Testis (tissue), 3 donors: ENCODE measurements around the gene COIL. TPM values are rescaled to one million over a fixed set of nuclear protein-coding genes. Genes with fewer than 3 reads are reported as not detected.

Experiments
- DNase-seq: peaks from one replicate; pipeline ENCODE4 v3.0.0-alpha.2; 2019
- H3K27ac ChIP-seq, 2 donors: fragments of 200-600 bp; sonication (generic); one replicate each; pipeline ENCODE4 v1.5.1; 2019
- H3K27me3 ChIP-seq: fragments of 200-600 bp; sonication (generic); one replicate; pipeline ENCODE4 v1.5.1; 2019
- H3K36me3 ChIP-seq: fragments of 200-600 bp; sonication (generic); one replicate; pipeline ENCODE4 v1.5.1; 2017; ENCODE audit warnings: low read depth; ENCODE audit errors: missing control alignments
- H3K4me1 ChIP-seq: fragments of 200-600 bp; sonication (generic); one replicate; pipeline ENCODE4 v1.5.1; 2019
- H3K4me3 ChIP-seq, 2 donors: fragments of 200-600 bp; sonication (generic); one replicate each; pipeline ENCODE4 v1.5.1; 2017 to 2019
- H3K9me3 ChIP-seq: fragments of 200-600 bp; sonication (generic); one replicate; pipeline ENCODE4 v1.5.1; 2017
- POLR2A ChIP-seq: fragments of 450-650 bp; IDR thresholded peaks from one replicate; pipeline ENCODE4 v1.6.1; 2017; ENCODE audit warnings: antibody characterized with exemption, mild to moderate bottlenecking, moderate library complexity
- WGBS, 2 donors: methylation state at CpG; one replicate each; pipeline ENCODE4 v1.1.5; 2018; 5-methylcytosine and 5-hydroxymethylcytosine counted together
- intact Hi-C: fragments of 100-400 bp; cut with DNase I; formaldehyde crosslinking; loops from one replicate; pipeline ENCODE4 v1.15.1; 2023; ENCODE audit warnings: low total_unique reads
- polyA plus RNA-seq: library from polyadenylated mRNA; stranded (reverse); fragments of 350-450 nt; fragmentation: Illumina TruSeq; extraction: RNeasy Lipid Tissue Mini Kit (QIAGEN cat#74804); gene quantifications from one replicate; pipeline ENCODE4 v1.2.3, GENCODE V29; 2014; ENCODE audit warnings: low read depth, low replicate concordance; ENCODE audit not compliant: insufficient read depth
- total RNA-seq, 2 donors: library from RNA; depleted of rRNA; stranded (reverse); fragments of >200 nt; gene quantifications; one replicate each; pipeline ENCODE4 v1.2.3, GENCODE V29; 2016
- TF ChIP-seq, protein P1 (sequence below), 3 experiments: fragments of 450-650 bp in 2 of 3; fragments of 200-600 bp in 1 of 3; sonication (generic) in 1 of 3; IDR thresholded peaks; one replicate each; pipeline ENCODE4 v1.5.1; 2016 to 2019; ENCODE audit warnings: antibody characterized with exemption in 3 of 3, mild to moderate bottlenecking in 2 of 3, moderate library complexity in 1 of 3

COIL gene
- total and polyA plus RNA-seq, 3 donors from 2014 or later, result 48.4 to 214 (median 87.6) TPM

DNA sequence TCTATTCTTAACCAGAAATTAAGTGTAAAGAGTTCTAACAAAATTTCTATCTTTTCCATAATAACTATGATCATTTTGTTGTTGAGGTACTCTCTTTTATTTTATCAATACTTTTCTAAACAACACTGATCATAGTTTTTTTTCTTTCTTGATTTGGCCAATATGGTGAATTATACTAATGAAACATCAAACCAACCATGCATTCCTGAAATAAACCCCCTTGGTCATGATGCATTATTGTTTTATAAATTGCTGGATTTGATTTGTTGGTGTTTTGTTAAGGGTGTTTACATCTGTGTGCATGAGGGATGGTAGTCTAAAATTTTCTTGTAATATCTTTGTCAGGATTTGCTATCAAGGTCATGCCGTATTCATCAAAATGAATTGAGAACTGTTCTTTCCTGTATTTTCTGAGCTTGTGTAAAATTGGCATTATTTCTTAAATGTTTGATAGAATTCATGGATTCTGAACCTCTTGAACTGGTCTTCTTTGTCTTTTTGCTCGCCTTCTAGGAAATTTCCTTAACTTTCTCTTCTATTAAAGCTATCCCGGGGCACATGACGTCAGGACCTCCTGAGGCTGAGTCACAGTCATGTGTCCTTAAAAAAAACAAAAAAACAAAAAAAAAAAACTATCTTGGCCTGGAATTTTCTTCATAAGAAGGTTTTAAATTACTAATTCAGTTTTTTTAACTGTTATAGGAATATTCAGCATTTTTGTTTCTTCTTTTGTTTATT is 43.1 kb downstream of the COIL start:
- no peak for TF ChIP-seq POLR2A
- TF ChIP-seq, protein P1, sequence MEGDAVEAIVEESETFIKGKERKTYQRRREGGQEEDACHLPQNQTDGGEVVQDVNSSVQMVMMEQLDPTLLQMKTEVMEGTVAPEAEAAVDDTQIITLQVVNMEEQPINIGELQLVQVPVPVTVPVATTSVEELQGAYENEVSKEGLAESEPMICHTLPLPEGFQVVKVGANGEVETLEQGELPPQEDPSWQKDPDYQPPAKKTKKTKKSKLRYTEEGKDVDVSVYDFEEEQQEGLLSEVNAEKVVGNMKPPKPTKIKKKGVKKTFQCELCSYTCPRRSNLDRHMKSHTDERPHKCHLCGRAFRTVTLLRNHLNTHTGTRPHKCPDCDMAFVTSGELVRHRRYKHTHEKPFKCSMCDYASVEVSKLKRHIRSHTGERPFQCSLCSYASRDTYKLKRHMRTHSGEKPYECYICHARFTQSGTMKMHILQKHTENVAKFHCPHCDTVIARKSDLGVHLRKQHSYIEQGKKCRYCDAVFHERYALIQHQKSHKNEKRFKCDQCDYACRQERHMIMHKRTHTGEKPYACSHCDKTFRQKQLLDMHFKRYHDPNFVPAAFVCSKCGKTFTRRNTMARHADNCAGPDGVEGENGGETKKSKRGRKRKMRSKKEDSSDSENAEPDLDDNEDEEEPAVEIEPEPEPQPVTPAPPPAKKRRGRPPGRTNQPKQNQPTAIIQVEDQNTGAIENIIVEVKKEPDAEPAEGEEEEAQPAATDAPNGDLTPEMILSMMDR (IDR thresholded peaks at IDR 0.05), result no peak
- Histone ChIP-seq H3K27ac (no peak overlapping the region), H3K4me3 (no peak overlapping the region), H3K4me1 (no peaks in the 10 kb centered on the region), H3K9me3 (no peaks in the 10 kb centered on the region), H3K36me3 (no peaks in the 10 kb centered on the region), H3K27me3 (no peaks in the 10 kb centered on the region)
- WGBS, 2 donors, result 83 to 87% methylated on average over 4 of the region's 4 CpGs
- no peak for DNase-seq
- intact Hi-C loops, result no loop called here

DNA sequence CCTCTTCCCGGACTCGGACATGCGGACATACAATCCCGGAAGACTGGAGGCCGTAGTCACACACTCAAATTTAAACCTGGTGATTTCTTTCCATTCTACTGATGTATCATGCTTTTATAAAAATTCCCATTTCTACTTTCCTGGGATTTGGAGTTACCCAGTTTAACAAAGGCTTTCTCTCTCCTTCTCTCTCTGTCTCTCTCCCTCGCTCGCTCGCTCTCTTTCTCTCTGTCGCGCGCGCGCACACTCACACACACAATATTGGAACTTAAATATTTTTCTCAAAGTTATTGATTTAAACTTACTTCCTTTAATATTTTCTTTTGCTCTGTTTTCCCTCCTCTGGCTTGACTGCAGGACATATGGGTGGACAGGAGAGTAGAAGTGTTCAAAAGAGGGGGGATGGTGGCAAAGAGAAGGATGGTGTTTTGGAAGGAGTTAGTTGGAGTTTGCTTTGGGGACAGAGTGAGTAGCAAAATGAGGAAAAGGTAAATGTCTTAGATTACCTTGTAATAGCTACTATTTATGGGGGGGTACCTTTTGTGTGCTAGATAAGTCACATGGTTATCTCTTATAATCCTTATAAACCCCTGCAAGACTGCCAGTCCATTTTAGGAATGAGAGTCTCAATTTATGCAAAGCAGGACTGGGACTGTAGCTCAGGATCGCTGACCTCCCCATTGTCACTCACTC is 46.1 kb downstream of the COIL start:
- H3K27me3 ChIP-seq, result no peaks in the 10 kb centered on the region
- WGBS, 2 donors, result 3 to 5% methylated on average over 14 of the region's 14 CpGs
- H3K27ac ChIP-seq, result peak overlapping the region; percentile 73 to 85
- peaks cover 9% of the 10 kb centered on the region for H3K4me1 ChIP-seq
- no peaks in the 10 kb centered on the region for H3K9me3 ChIP-seq
- no peaks in the 10 kb centered on the region for H3K36me3 ChIP-seq
- intact Hi-C loops, result no loop called here
- peak; percentile 30 for DNase-seq
- H3K4me3 ChIP-seq, result peak overlapping the region; percentile 74 to 95
- no peak for TF ChIP-seq POLR2A
- TF ChIP-seq, protein P1 (IDR thresholded peaks at IDR 0.05), result no peak

DNA sequence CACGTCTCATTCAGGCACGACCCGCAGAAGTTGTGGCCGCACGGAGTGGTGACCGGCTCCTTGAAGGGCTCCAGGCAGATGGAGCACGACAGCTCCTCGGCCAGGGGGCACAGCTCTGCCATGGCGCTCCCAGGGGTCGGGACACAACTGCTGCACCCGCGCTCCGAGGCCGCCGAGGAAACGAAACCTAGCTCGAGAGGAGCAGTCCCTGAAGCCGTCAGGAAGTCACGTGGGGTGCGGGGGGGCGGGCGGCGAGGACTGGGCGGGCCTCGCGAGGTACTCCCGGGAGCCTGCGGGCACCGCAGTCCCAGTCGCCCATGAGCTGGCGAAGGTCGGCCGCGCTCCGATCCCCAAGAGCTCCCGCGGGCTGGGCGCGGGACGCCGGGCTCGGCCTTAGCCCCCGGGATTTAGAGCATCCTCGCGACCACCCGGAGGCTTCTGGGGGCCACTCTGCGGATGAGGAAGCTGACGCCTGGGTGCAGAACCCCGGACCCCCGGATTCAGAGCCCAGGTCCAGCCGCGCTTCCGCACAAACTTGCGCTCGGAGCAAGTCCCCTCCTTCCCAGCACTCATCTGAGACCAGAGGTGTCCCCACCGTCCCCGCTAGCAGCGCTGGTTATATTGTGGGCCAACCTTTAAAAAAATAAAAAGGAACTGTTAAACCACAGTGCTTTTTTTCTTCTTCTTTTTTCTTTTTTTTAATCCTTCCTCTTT is 46.8 kb downstream of the COIL start, which contains the start of gene TRIM25:
TSS of gene TRIM25 (minus strand) at position 183 of the 714 bp plus-strand sequence. CDS start at position 122, 61 bp downstream.
- H3K27ac ChIP-seq, result peak within 1 kb of the TSS; percentile 73 to 85
- DNase-seq, result peak; percentile 94
- H3K4me1 ChIP-seq, result peaks cover 10% of the 10 kb centered on the region
- peak within 1 kb of the TSS; percentile 74 to 95 for H3K4me3 ChIP-seq
- 1% methylated on average over 15 to 57 of the region's 58 CpGs for WGBS, 2 donors
- intact Hi-C loops, result no loop called here
- H3K36me3 ChIP-seq, result no peaks in the 10 kb centered on the region
- no peaks in the 10 kb centered on the region for H3K9me3 ChIP-seq
- no peak for TF ChIP-seq POLR2A
- TF ChIP-seq, protein P1 (IDR thresholded peaks at IDR 0.05), result no peak
- no peaks in the 10 kb centered on the region for H3K27me3 ChIP-seq

DNA sequence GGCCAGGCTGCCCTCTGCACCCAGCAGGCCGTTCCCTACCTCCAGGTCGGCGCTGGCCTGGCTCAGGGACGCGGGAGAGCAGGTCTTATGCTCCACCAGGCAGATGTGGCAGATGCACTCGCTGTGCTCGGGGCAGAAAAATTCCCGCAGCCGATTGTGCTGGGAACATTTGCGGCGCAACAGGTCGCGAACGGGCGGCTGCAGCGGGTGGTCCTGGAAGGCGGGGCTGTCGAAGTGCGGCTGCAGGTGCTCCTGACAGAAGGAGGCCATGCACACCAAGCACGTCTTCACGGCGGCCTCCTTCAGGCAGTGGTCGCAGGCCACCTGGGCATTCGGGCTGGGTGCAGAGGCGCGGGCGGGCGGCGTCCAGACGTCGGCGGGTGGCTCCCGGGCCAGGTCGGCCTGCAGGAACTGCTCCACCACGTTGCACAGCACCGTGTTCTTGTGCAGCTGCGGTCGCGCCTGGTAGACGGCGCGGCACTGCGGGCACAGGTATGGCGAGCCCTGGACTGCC is 47.4 kb downstream of the COIL start:
- Histone ChIP-seq H3K9me3 (no peaks in the 10 kb centered on the region), H3K27ac (peak overlapping the region; percentile 73 to 85), H3K36me3 (no peaks in the 10 kb centered on the region), H3K27me3 (no peaks in the 10 kb centered on the region), H3K4me3 (peak overlapping the region; percentile 74 to 95), H3K4me1 (peaks cover 17% of the 10 kb centered on the region)
- DNase-seq, result no peak
- intact Hi-C loops, result no loop called here
- TF ChIP-seq, protein P1 (IDR thresholded peaks at IDR 0.05), result no peak
- WGBS, 2 donors, result 0% methylated on average over 15 to 44 of the region's 44 CpGs
